GM21447 (cell line): ENCODE results near the gene S1PR3.

Experiments used
- ATAC-seq: cut with Tn5 transposase; IDR thresholded peaks from one replicate; pipeline ENCODE4 v1.9.1; 2021; ENCODE audit not compliant: unreplicated experiment

S1PR3 gene

DNA sequence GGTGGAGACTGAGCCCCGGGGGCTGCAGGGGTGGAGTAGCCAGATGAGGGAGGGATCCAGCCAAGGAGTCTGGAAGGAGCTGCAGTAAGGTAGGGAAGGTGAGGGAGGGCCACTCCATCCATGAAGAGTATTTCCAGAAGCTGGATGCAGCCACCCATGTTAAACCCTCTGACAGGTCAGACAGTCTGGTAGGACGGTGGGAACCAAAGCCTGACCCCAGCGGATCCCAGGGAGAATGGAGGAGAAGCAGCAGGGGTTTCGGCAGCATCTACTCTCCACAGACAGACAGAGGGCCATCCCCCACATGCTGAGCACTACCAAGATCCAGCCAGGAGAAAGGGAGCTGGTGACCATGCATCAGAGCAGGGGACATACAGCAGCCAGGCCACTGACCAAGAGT, 22.5 kb upstream of the S1PR3 start:
- no peak for ATAC-seq

DNA sequence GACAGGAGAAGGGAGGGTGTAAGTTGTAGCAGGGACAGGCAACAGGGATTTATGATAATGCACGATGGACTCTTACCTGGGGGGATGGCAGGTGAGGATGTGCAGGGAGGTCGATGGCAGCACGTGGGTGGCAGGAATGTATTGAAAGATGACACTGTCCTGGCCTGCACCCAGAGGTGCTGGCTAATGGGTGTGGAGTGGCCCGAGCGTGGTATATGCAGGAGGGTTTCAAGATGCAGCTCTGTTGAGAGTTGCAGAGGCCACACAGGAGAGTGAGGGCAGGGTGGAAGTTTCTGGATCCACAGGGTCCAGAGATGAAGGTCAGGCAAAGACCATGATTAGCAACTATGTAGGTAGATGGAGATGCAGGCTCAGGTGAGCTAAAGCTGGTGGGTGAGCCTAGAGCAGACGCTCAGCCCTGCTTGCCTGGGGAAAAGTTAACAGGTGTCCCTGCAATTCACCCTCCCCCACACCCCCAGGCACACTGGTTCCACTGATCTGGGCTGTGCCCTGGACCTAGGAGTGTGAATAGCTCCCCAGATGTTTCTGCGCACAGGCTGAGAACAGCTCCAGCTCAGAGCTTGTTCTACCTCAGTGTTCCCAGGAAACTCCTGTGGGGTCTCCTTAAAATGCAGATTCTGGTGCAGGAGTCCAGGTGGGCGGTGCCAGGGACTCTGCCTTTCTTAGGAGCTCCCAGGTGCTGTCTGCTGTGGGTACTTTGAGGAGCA, 21.5 kb upstream of the S1PR3 start:
- ATAC-seq = no peak

DNA sequence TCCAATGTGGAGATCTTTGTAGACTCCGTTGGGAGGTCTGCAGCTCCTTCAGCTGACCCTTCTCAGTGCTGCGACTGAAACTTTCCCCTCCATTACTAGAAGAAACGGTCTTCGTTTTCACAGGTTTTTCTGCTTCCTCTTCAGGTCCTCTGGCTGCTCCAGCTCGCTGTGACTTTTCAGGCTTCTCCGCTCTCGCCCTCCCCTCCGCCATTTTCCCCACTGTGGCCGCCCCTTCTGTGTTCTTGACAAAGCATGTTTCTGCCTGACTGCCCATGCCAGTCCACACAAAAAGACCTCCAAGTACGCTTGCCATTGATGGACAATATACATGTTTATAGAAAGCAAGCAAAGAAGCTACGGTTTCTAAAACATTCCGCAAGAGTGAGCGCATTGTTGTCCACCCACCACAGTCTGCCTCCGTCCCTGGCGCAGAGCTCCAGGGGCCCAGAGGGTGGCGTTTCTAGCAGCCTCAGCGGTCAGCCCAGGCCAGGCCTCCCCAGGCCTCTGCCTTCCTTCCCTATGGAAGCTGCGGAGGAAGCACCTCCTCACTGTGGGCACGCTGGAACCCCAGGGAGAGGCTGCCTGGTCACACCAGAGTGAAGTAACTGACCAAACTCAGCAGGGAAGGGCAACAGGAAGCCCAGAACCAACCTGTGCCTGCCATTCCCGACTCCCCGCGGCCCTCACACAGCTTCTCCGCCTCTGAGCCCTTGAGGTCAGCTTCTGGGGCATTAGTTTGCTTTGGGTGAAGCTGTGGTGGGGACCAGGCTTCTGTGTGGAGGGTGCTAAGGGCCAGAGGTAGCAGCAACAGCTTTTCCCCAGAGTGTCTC, 19.9 kb upstream of the S1PR3 start:
- no peak for ATAC-seq

DNA sequence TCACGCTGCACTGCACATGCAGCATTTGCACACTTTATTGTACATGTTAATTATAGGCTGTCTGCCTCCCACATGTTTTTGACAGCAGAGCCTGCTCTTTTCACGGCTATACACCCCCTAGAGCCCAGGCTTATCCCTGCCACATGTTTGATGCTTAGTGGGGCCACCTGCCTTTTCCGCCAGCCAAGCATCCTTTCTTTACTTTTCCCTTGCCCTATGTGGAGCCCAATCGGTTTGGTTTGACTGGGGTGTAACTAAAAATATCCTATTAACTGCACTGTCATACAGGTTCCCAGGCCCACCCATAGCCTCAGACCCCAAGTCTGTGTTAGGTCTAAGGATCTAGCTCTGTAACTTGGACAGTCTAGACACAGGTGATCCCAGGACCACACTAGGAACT, 18.9 kb upstream of the S1PR3 start:
- ATAC-seq = no peak

DNA sequence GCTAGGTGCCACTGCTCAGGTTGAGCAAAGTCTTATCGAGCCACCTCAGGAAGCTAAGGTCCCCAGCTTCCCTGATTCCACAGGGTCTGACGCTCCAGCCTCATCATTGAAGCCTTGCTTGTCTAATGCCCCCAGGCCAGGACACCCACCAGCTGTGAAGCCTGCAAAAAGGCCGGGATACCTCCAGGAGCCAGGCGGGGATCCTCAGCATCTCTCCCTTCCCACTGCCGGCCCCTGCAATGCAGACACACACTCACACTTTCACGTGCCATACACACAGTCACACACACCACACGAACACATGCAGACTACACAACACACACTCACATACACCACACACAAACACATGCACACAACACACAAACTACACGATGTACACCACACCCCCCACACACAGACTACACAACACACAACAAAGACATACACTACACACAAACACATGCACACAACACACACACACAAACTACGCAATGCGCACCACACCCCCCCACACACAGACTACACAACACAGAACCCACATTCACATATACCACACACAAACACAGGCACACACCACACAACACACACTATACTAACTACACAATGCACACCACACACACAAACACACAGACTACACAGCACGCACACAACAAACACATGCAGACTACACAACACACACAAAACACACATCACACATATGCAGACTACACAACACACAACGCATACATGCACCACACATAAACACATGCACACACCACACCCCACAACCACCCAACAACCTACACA, 17.8 kb upstream of the S1PR3 start:
- no peak for ATAC-seq

DNA sequence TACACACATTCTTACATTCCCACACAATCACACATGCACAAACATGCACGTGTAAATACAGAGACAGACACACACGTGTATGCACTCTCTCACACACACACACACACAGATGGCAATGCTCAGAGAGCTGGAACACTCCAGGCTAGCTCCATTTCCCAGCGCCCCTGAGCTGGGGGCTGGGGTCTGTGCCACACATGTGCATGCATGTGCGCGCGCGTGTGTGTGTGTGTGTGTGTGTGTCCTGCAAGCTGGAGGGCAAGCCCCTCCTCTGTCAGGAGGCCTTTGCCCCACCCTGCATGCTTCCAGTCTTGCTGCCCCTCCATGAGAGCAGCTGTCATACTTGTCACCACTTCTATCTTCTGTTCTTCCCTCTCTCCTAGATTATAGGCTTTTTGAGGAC, 16.6 kb upstream of the S1PR3 start:
- no peak for ATAC-seq

DNA sequence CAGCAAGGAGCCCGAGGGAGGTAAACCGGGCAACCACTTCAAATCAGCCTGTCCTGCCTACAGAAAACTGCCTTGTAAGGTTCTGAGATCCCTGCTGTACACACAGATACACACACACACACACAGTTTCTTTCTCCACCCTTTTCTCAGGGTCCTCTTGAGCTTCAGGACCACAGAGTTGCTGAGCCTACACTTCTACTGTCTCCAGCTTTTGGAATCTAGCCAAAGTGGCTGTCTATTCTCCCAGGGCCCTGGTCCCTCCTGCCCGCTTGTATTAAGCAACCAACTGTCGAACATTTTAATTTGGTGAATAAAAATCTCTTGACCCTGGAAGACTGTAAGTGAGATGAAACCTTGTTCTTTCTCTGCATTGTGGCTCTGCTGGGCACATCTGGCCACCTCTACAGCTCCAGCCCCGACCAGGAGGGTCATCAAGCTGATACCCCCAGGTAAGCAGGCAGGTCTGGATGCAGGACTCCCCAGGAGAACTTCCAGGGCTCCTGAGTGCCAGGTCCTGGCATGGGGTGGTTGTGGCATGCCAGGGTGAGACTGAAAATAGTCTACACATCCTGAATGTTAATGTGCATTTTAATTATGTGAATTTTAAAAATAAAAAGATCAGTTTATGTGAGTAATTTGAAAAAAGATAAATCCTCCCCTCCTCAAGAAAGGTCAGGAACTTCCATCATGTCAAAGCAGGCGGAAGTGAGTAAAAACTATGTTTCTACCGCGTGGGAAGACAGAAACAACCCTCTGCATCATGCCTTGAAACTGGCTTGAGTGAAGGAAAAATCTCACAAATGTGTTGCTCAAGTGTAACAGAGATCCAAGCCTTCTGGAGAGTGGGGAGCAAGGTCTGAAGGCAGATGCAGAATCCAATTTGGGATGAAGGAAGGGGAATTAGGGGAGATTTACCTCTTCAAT, 15.0 kb upstream of the S1PR3 start:
- ATAC-seq = no peak

DNA sequence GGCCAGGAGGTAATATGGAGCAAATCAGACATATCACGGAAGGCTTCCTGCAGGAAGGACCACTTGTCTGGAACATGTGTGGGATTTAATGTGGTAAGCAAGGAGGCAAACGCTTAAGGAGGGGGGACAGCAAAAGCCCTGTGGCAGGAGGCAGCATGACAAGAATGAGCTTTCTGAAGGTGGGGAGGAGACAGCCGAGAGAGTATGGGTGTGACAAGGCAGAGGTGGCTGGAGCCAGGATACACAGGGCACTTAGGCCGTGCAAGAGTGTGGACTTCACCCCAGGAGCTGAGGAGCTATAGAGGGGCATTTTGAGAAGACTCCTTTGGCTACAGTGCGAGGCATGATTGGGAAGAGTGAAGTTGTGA, 14.4 kb upstream of the S1PR3 start:
- no peak for ATAC-seq

DNA sequence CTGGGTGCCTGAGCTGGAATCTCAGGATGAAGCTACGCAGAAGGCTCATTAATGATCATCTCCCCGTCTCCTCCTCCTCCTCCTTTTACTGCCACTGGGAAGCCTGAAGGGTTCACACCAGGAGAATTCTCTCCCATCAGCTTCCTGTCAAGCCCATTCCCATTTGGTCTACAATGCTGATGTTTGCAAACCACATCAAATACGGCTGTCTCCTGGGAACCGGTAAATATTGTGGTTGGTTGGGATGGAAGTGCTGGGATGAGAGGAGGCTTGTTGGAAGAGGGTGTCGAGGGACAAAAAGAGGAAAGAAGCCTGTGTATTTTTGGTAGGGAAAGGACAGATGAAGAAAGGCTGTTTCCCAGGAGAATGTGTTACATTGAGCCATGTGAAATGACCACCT, 13.2 kb upstream of the S1PR3 start:
- no peak for ATAC-seq

DNA sequence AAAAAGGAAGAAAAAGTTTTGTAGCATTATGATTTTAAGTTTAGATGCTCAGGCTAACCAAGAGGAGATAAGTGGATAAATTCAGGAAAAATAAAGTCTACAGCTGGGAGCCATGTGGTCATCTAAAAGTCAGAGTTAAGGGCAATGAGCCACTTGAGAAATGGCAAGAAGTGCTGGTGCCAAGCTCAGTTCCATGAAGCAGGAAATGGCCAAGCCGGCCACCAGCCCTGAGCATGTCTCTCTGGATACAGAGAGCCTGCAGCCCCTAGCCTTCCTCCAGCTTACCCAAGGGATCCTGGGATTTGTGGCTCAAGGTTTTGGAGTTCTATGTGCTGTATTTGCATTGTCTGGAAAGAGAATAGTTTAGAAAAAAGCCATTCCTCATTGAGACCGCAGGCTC, 12.2 kb upstream of the S1PR3 start:
- ATAC-seq = no peak

DNA sequence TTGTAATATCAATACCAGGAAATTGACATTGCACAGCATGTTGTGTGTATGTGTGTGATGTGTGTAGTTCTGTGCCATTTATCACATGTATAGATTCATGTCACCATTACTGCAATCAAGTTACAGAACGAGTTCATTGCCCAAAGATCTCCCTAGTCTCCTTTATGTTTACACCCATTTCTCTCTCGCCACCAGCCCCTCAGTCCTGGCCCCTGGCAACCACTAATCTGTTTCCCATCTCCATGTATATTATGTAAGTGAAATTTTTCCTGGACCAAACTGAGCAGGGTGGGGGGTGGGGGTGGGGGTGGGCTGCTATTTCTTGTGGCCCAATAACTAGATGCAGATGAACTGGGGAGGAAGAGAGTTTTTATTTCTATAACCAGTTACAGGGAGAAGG, 11.5 kb upstream of the S1PR3 start:
- no peak for ATAC-seq

DNA sequence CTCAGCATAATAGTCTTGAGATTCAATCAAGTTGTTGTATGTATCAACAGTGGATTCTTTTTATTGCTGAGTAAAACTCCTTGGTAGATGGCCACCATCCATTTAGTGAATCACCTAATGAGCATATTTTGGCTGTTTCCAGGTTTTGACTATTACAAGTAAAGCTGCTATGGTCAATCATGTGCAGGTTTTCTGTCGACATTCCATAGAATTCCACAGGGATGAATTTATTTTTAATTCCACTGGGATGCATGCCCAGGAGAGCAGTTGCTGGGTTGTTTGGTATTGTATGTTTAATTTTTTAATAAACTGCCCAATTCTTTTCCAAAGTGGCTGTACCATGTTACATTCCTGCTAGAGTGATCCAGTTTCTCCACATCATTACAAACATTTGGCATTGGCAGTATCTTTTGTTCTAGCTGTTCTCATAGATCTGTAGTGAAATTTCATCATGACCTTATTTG, 10.5 kb upstream of the S1PR3 start:
- no peak for ATAC-seq

DNA sequence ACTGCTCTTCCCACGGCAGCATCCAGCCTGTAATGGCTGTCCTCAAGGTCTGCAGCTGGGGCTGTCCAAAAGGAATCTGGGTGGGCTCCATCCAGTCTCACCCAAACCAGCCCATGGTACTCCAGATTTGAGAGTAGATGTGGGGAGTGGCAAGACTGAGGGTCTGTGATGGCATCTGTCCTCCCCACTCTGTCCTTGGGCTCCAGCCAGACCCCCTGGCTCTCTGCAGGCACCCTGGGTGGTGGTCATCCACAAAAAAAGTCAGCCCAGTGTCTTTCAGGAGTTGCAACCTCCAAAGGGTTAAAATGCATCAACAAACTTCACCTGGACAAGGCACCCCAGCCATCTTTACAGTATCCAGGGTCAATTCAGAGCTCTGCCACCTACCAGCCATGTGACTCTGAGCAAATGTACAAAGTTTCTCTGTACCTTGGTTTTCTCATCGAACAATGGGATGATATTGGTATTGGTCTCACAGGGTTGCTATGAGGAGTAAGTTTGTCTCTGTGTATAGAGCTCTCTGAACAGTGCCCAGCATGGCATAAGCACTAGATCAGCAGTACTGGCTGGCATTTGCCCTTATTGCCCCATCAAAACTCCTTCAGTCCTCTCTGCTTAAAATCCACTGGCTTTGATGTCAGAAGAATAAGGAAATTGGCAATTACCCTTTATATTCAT, 7.3 kb upstream of the S1PR3 start:
- no peak for ATAC-seq

DNA sequence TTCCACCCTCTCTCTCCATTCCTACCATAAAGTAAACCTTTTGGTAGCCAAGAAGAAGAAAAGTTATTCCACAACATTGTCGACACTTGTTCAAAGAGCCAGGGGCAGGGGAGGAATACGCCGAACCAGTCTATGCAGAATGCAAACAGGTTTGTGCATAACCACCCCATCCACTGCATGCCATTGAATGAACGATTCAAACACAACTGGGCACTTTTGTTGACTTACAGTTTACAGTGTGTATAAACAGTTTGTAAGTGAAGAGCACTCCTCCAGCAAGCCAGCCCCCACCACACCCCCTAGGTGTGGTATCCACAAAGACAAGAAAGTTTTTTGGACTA, 6.8 kb upstream of the S1PR3 start:
- ATAC-seq = no peak

DNA sequence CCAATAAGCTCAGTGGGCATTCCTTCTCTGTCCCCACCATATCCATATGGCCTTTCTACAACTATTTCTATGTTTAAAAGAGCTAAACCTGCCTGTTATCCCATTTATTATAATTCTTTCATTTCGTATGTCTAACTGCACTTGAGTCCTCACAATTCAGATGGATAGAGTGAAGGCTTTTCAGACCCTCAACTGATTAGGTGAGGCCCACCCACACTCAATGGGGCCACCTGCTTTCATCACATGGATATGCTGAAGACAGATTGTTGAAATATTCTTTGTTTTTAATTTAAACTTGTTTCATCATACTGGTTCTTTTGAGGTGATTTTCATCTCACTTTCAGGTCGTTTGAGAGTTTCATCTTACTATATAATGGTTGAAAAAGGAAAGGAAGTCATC, 5.7 kb upstream of the S1PR3 start:
- no peak for ATAC-seq

DNA sequence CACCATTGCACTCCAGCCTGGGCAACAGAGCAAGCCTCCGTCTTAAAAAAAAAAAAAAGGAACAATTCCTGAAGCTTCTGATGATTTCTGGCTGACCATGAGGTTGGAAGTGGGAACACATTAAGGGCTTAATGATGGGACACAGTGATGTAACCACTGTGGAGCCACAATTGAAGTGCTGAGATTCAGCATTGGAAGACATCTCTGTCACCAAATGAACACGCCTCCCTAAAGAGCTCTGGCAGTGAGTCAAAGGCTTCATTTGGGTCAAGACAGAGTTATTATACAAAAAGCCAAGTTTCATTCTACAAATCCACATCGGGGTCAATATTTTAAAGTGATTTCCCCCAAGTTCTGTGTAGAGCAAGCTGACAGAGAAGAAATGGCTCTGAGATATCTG, 4.5 kb upstream of the S1PR3 start:
- ATAC-seq = no peak

DNA sequence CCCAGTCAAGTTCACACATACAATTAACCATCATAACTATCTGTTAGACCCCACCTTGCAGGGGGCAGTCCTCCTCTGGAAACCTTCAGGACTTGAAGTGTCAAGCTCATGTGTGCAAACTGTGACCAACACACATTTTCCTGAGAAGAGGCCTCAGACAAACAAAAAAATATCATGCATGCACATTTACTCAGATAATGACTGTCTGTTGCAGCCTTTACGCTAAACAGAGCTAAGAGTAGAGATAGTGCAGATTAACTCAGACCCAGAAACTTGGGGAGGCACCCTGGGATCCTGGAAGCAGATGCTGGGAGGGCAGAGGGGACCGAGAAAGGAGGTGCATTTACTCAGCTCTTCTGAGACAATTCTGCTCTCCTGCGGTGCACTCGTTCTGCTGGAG, 3.6 kb upstream of the S1PR3 start:
- ATAC-seq = no peak

DNA sequence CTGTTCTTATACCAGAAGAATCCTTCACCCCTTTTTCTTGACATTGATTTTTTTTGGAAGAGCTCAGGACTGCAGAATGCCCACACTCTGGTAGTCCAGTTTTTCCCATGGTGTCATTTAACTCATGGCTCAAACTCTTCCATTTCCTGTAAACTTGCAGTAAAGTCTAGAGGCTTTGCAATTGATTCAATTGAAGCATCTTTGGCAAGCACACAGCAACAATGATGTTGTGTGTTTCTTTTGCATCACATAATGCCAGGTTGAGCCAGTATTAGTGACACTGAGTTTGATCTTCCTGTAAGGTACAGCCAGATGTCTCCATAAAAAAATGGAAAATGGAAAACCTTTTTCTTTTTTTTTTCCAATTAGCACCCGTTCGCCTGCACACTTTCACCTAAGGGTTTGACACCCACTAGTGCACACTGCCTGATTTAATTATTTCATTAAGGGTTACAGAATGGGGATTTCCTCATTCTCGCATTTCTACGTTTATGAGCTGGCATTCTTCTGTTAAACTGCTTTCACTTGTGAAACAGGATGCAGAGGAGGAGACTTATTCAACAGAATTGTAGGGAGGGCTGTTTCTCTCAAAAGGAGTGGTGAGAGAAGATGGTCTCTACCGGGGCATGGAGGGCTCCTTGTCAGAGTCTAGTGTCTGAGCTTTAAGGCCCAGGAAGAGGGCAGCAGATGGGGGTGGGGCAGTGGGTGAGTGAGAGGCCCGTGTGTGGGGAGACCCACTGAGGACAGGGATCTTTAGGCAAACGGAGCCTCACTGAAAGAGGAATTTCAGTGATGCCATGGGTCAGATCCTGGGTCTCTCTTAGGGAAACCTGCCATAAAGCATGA, 2.2 kb upstream of the S1PR3 start:
- ATAC-seq = no peak

DNA sequence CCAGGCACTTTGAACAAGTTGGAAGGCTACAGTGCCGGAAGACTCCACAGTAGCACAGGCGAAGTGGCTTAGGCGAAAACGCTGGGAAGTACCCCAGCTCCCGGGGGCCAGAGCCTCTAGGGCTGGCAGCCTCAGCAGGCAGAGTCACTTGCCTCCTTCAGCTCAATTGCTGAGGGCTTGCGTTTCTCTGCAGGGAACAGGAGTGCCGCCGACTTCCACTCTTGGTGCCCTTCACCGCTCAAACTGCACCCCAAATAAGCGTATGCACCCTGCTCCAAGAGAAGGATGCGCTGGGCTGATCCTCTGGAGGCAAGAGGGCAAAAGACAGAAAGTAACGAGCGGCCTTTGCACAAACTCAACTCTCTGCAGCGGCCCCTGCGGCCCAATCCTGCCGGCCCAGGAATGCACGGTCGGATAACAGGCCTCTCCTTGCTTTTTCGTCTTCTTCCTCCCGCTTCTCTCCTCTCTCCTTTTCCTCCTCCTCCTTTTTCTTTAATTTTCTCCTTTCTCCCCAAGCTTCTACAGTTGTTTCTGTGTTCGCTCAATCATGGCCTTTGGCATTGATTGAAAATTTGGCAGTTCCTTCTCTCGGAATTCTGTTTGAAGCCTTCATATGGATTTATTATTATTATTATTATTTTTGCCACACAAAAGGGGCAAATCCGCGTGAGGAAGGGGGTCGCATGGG, 1.1 kb upstream of the S1PR3 start:
- no peak for ATAC-seq
